ENCODE results near the gene SYT6.

GRCh38 chr1:114126261-114127095, 27.2 kb downstream of the SYT6 start:
- TF ChIP-seq CTCF (IDR thresholded peaks at IDR 0.05 in 2 of 3, conservative IDR thresholded peaks at IDR 0.05 in 1 of 3; ENCODE audit: borderline replicate concordance in 1 of 3, insufficient read depth in 1 of 3, low read depth in 2 of 3, low read length in 2 of 3) (no peak), YY1 (IDR thresholded peaks at IDR 0.05; ENCODE audit: extremely low read depth, insufficient replicate concordance, low read depth, low read length) (no peak), CEBPB (IDR thresholded peaks at IDR 0.05; ENCODE audit: low read depth) (no peak), MAX (IDR thresholded peaks at IDR 0.05) (no peak), EZH2phosphoT487 (IDR thresholded peaks at IDR 0.05; ENCODE audit: borderline replicate concordance) (no peak), POLR2A (IDR thresholded peaks at IDR 0.05; ENCODE audit: borderline replicate concordance, extremely low read depth, insufficient read depth, insufficient read length) (no peak), EZH2 (IDR thresholded peaks at IDR 0.05) (no peak), SP1 (IDR thresholded peaks at IDR 0.05; ENCODE audit: low read depth) (no peak)
